Cardiac fibroblast (primary cell): ENCODE data around the gene VCAN.
A peak's percentile ranks its signal among the peaks of the same experiment; 100 is the strongest.

ENCODE experiments used
- DNase-seq, 2 donors: peaks; one replicate each; pipeline versions ENCODE4 v3.0.0 to v3.0.0-alpha.2; 2010; ENCODE audit warnings: low read depth in 2 of 2
- H3K4me3 ChIP-seq, 2 donors: replicated peaks in 1 of 2; 1 replicate in 1 of 2; 2 replicates in 1 of 2; pipeline ENCODE4 v1.5.1; 2011; ENCODE audit warnings: low read depth in 2 of 2, low read length in 2 of 2, mild to moderate bottlenecking in 2 of 2, moderate library complexity in 1 of 2
- TF ChIP-seq, protein P1 (sequence below): IDR thresholded peaks from one replicate; pipeline ENCODE4 v1.5.1; 2011; ENCODE audit warnings: low read depth, mild to moderate bottlenecking, low read length, inconsistent platforms

The VCAN gene

DNA sequence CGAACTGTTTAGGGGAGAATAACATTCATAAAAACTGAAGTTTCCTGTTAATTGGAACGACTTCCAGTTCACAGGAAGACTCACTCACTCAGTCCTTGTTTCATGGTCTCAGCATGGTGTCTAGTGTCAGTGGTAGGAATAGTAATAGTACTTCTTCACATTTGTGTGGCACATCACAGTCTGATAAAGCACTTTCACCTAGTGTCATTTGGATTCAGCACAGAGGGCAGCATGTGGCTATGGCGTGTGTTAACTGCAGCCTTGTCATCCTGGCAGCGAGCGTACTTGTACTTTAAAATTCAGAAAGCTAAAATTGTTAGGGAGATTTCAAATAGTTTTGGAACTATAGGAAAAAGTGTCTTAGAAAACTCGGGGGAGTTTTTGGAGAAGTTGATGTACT lies 72.4 kb downstream of the VCAN start:
- DNase-seq = no peak
- TF ChIP-seq, protein P1, sequence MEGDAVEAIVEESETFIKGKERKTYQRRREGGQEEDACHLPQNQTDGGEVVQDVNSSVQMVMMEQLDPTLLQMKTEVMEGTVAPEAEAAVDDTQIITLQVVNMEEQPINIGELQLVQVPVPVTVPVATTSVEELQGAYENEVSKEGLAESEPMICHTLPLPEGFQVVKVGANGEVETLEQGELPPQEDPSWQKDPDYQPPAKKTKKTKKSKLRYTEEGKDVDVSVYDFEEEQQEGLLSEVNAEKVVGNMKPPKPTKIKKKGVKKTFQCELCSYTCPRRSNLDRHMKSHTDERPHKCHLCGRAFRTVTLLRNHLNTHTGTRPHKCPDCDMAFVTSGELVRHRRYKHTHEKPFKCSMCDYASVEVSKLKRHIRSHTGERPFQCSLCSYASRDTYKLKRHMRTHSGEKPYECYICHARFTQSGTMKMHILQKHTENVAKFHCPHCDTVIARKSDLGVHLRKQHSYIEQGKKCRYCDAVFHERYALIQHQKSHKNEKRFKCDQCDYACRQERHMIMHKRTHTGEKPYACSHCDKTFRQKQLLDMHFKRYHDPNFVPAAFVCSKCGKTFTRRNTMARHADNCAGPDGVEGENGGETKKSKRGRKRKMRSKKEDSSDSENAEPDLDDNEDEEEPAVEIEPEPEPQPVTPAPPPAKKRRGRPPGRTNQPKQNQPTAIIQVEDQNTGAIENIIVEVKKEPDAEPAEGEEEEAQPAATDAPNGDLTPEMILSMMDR = no peak
- no peak overlapping the region for H3K4me3 ChIP-seq

DNA sequence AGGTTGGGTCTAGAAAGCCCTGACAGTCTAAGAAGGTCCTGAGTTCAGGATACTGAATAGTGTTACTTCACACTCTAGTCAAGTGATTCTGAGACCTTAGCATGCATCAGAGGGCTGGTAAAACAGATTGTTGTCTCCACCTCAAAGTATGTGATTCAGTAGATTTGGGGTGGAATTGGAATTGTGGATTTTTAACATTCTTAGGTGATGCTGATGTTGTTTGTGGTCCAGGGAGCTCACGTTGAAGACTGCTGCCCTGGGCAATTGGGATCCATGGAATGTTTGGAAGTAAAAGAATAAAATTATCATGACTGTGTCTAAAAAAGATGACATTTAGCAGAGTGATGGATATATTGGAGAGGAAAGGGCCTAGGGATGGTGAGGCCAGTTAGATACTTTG lies 75.6 kb downstream of the VCAN start:
- no peak for DNase-seq
- H3K4me3 ChIP-seq = no peak overlapping the region
- TF ChIP-seq, protein P1 = no peak

DNA sequence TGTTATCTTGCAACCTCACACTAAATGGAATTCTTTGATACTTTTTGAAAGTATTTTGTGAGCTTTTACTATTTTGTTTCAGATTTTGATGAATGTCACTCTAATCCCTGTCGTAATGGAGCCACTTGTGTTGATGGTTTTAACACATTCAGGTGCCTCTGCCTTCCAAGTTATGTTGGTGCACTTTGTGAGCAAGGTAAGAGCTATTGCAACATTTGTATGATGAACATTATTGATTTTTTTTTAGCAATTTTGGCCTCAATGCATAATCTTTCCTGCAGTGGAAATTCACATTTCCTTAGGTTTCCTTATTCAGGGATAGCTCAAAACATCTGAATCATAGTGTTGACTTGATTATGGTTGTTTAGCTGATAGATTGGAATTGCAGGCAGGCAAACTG lies 76.3 kb downstream of the VCAN start:
- no peak overlapping the region for H3K4me3 ChIP-seq
- TF ChIP-seq, protein P1 = no peak
- DNase-seq = no peak

DNA sequence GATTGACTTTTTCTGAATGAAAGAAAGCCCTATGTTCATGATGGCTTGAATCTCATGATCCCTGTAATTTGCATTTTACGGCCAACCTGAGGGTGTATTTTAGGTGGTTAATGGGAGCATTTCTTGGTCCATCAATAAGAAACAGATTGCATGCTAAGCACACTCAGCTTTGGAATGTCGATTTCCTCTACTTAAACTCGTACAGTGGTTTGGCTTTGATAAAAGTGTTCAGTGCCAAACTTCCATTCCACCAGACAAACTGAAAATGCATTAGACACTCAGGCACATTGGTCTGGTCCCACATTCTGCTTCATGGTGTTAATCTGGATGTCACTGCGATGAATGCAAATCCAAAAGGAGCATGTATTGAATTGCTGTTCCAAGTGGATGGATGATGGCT lies 77.0 kb downstream of the VCAN start:
- TF ChIP-seq, protein P1 = no peak
- H3K4me3 ChIP-seq = no peak overlapping the region
- peak in 1 of 2 donors; percentile 72 for DNase-seq

DNA sequence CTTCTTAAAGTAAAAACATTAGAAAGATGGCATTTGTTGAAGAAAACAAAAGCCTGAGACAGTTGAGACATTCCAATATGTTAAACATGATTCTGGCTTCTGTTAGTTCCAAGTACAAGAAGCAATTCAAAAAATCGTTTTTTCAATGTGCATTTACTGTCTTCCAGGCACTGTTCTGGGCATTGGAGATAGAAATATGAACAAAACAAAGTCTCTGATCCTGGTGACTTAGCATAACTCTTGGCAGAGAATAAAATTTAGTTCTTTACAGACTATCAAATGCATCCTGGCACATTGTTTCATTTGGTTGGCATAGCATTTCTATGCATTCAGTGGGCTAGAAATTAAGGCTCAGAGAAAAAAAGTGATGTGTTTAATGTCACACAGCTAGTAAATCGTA lies 77.5 kb downstream of the VCAN start:
- TF ChIP-seq, protein P1 = no peak
- H3K4me3 ChIP-seq = no peak overlapping the region
- no peak for DNase-seq

DNA sequence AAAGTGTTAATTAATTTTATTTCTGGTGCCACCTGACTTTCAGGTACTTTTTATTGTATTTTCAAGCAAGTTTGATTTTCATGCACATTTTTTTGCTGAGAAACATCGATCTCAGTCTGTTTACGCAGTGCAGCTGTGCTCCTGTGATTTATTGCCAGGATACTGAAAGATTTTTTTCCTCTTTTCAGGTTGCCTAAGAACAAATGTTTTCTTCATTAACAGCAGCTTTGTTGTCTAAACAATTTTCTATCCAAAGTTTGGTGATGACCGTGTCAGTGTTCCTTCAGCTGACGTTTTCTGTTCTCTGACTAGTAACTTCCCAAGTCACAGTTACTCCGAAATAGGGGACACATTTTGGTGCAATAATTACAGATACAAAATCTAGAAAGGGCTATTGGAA lies 78.1 kb downstream of the VCAN start:
- H3K4me3 ChIP-seq = no peak overlapping the region
- no peak for DNase-seq
- TF ChIP-seq, protein P1 = no peak

DNA sequence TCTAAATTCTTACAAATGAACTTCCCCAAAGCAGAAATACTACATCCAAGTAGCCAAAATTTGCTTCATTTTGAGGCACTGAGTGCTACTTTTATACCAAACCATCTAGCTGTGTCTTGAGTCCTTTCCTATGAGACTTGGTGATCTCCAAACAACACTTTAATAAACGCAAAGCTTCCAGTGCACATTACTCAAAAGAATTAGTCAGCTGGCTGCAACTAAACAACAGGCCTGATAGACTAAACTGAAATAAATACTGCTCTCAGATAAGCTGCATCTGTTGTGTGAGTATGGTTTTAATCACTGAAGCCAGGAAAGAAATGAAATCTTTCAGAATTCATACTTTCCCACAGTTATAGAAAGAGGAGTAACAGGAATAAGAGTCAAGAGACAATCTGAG lies 80.3 kb downstream of the VCAN start:
- TF ChIP-seq, protein P1 = no peak
- no peak overlapping the region for H3K4me3 ChIP-seq
- DNase-seq = peak; percentile 69 to 80
